Measurements from ENCODE around the gene ZNF587. TPM values are rescaled to one million over a fixed set of nuclear protein-coding genes. Genes with fewer than 3 reads are reported as not detected.
A peak's percentile ranks its signal among the peaks of the same experiment; 100 is the strongest.
"Not testable (repeated sequence)": the region's sequence is repeated elsewhere in the genome, so short reads cannot be mapped to it uniquely, and the experiment has no call there.

The ZNF587 gene
- total RNA-seq, 2 experiments from 2014 or later: 23.6 to 24.1 TPM

- Mint-ChIP-seq H3K4me1 (ENCODE audit: low read depth) (peaks cover 51% of the 10 kb centered on the region), H3K36me3 (ENCODE audit: low read depth) (peaks cover 38% of the 10 kb centered on the region), H3K27me3 (no peaks in the 10 kb centered on the region), H3K27ac (peak overlapping the region; percentile 99), H3K4me3 (peak overlapping the region; percentile 98), H3K9me3 (no peaks in the 10 kb centered on the region)
- TF ChIP-seq, protein P1, sequence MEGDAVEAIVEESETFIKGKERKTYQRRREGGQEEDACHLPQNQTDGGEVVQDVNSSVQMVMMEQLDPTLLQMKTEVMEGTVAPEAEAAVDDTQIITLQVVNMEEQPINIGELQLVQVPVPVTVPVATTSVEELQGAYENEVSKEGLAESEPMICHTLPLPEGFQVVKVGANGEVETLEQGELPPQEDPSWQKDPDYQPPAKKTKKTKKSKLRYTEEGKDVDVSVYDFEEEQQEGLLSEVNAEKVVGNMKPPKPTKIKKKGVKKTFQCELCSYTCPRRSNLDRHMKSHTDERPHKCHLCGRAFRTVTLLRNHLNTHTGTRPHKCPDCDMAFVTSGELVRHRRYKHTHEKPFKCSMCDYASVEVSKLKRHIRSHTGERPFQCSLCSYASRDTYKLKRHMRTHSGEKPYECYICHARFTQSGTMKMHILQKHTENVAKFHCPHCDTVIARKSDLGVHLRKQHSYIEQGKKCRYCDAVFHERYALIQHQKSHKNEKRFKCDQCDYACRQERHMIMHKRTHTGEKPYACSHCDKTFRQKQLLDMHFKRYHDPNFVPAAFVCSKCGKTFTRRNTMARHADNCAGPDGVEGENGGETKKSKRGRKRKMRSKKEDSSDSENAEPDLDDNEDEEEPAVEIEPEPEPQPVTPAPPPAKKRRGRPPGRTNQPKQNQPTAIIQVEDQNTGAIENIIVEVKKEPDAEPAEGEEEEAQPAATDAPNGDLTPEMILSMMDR (IDR thresholded peaks at IDR 0.05): no peak
- intact Hi-C loops (cut with micrococcal nuclease): no loop called here
- DNase-seq: no peak
- no peak for ATAC-seq
- CTCF ChIA-PET: no interaction called here
- POLR2A ChIA-PET: interaction anchor here (1.4 to 1.6 kb wide), 2 partner anchors 31 to 384 kb away, joined by 3 to 6 read pairs; partner anchors contain the start of gene ZNF587
Observed at GRCh38 chr19:57818378-57818777, 31.3 kb upstream of the ZNF587 start.

- intact Hi-C loops (cut with micrococcal nuclease): no loop called here
- DNase-seq (peak; percentile 91), ATAC-seq (peak; percentile 88)
- H3K4me1 Mint-ChIP-seq (ENCODE audit: low read depth): peaks cover 56% of the 10 kb centered on the region
- ChIA-PET CTCF (interaction anchor here (0.6 to 1.4 kb wide), 3 partner anchors 11 to 718 kb away, joined by 3 read pairs; partner anchors contain the start of genes ZNF551 and ZNF587B), POLR2A (interaction anchor here (1.0 to 1.6 kb wide), 7 partner anchors 16 to 626 kb away, joined by 3 to 6 read pairs (median 3); partner anchors contain the start of gene ZNF587)
- peak overlapping the region; percentile 99 for H3K27ac Mint-ChIP-seq
- H3K9me3 Mint-ChIP-seq: no peaks in the 10 kb centered on the region
- peaks cover 42% of the 10 kb centered on the region for H3K36me3 Mint-ChIP-seq (ENCODE audit: low read depth)
- TF ChIP-seq, protein P1 (IDR thresholded peaks at IDR 0.05): no peak
- peak overlapping the region; percentile 98 for H3K4me3 Mint-ChIP-seq
- H3K27me3 Mint-ChIP-seq: no peaks in the 10 kb centered on the region
Observed at GRCh38 chr19:57819475-57820148, 30.0 kb upstream of the ZNF587 start.

DNA sequence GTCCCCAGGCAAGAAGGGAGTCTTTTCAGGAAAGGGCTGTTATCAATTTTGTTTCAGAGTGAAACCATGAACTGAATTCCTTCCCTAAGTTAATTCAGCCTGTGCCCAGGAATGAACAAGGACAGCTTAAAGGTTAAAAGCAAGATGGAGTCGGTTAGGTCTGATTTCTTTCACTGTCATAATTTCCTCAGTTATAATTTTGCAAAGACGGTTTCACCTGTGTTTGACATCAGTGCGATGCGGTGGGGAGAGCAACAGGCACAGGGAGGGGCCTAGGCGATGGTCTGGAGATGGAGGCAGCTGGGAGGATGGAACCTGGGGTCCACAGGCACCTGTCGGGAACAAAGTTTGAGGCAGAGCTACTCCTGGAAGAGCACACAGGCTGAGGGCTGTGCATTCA is 29.1 kb upstream of the ZNF587 start:
- TF ChIP-seq, protein P1 (IDR thresholded peaks at IDR 0.05): no peak
- CTCF ChIA-PET: interaction anchor here (1.1 to 1.4 kb wide), 2 partner anchors 10 to 109 kb away, joined by 3 read pairs; partner anchors contain the start of gene ZNF587B
- intact Hi-C loops (cut with micrococcal nuclease): no loop called here
- POLR2A ChIA-PET: interaction anchor here (1.5 kb wide), 2 partner anchors 17 to 27 kb away, joined by 3 to 4 read pairs; no protein-coding TSS in a partner anchor
- peaks cover 50% of the 10 kb centered on the region for H3K4me1 Mint-ChIP-seq (ENCODE audit: low read depth)
- DNase-seq (no peak), ATAC-seq (no peak)
- H3K36me3 Mint-ChIP-seq (ENCODE audit: low read depth): peaks cover 46% of the 10 kb centered on the region
- peak overlapping the region; percentile 98 for H3K4me3 Mint-ChIP-seq
- H3K27me3 Mint-ChIP-seq: no peaks in the 10 kb centered on the region
- peak overlapping the region; percentile 99 for H3K27ac Mint-ChIP-seq
- H3K9me3 Mint-ChIP-seq: no peaks in the 10 kb centered on the region

GRCh38 chr19:57821095-57821494 is 28.6 kb upstream of the ZNF587 start:
- H3K9me3 Mint-ChIP-seq; POLR2A ChIA-PET; H3K27me3 Mint-ChIP-seq; ATAC-seq; DNase-seq; intact Hi-C loops (cut with micrococcal nuclease): not testable (repeated sequence)
- peak overlapping the region; percentile 98 for H3K4me3 Mint-ChIP-seq
- H3K36me3 Mint-ChIP-seq (ENCODE audit: low read depth): peaks cover 49% of the 10 kb centered on the region
- CTCF ChIA-PET: interaction anchor here (1.1 to 1.4 kb wide), 2 partner anchors 9 to 109 kb away, joined by 3 read pairs; partner anchors contain the start of gene ZNF587B
- H3K4me1 Mint-ChIP-seq (ENCODE audit: low read depth): peaks cover 50% of the 10 kb centered on the region
- H3K27ac Mint-ChIP-seq: peak overlapping the region; percentile 99

DNA sequence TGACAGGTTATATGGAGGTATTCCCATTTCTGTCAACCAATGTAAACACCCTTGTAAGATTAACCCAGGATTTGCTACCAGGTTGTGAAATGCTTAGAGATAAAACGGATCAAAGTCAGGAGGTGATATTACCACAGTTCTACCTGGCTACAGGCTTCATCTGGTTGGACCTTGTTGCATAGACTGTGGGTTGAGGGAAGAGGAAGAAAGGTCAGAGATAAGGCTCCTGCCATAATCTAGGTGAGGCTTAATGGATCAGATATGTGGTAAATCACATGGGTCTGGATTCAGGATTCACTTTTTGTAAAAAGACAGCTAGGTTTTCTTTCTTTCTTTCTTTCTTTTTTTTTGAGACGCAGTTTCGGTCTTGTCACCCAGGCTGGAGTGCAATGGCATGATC is 28.2 kb upstream of the ZNF587 start:
- DNase-seq; ATAC-seq; H3K27me3 Mint-ChIP-seq; H3K9me3 Mint-ChIP-seq; H3K27ac Mint-ChIP-seq; intact Hi-C loops (cut with micrococcal nuclease): not testable (repeated sequence)
- H3K36me3 Mint-ChIP-seq (ENCODE audit: low read depth): peaks cover 53% of the 10 kb centered on the region
- CTCF ChIA-PET: interaction anchor here (1.1 kb wide), 1 partner anchor 110 kb away, joined by 3 read pairs; no protein-coding TSS in a partner anchor
- POLR2A ChIA-PET: interaction anchor here (1.1 kb wide), 1 partner anchor 21 kb away, joined by 3 read pairs; no protein-coding TSS in a partner anchor
- peaks cover 48% of the 10 kb centered on the region for H3K4me1 Mint-ChIP-seq (ENCODE audit: low read depth)
- peak overlapping the region; percentile 98 for H3K4me3 Mint-ChIP-seq

- CTCF ChIA-PET; H3K27me3 Mint-ChIP-seq; POLR2A ChIA-PET; ATAC-seq; DNase-seq; intact Hi-C loops (cut with micrococcal nuclease); H3K4me3 Mint-ChIP-seq; H3K9me3 Mint-ChIP-seq: not testable (repeated sequence)
- H3K27ac Mint-ChIP-seq: peak overlapping the region; percentile 46
- peaks cover 62% of the 10 kb centered on the region for H3K36me3 Mint-ChIP-seq (ENCODE audit: low read depth)
- peaks cover 51% of the 10 kb centered on the region for H3K4me1 Mint-ChIP-seq (ENCODE audit: low read depth)
Observed at GRCh38 chr19:57823155-57823554, 26.5 kb upstream of the ZNF587 start.

GRCh38 chr19:57823608-57824007 is 26.1 kb upstream of the ZNF587 start:
- H3K4me3 Mint-ChIP-seq; intact Hi-C loops (cut with micrococcal nuclease); CTCF ChIA-PET; DNase-seq; ATAC-seq; H3K27me3 Mint-ChIP-seq; H3K9me3 Mint-ChIP-seq; POLR2A ChIA-PET: not testable (repeated sequence)
- Mint-ChIP-seq H3K36me3 (ENCODE audit: low read depth) (peaks cover 62% of the 10 kb centered on the region), H3K27ac (peak overlapping the region; percentile 16), H3K4me1 (ENCODE audit: low read depth) (peaks cover 49% of the 10 kb centered on the region)
